RWPE2 (cell line): ENCODE data around the gene TMED3.

Source experiments
- ATAC-seq: fragments of 200-7000 bp; cut with Tn5 transposase; 3 replicates; pipeline ENCODE4 v1.9.1; 2021; ENCODE audit warnings: low read depth
- DNase-seq: peaks from one replicate; pipeline ENCODE4 v3.0.0-alpha.2; 2020; ENCODE audit warnings: low spot score
- H3K27ac ChIP-seq: fragments of 450-650 bp; 2 replicates; pipeline ENCODE4 v1.5.1; 2017; ENCODE audit warnings: mild to moderate bottlenecking; ENCODE audit not compliant: poor library complexity, severe bottlenecking
- H3K27me3 ChIP-seq: fragments of 250-450 bp; sonication (Bioruptor Pico); 2 replicates; pipeline ENCODE4 v1.5.1; 2021; ENCODE audit warnings: mild to moderate bottlenecking, moderate library complexity; ENCODE audit not compliant: insufficient read depth, poor library complexity, severe bottlenecking
- H3K36me3 ChIP-seq: fragments of 250-450 bp; sonication (Bioruptor Pico); 2 replicates; pipeline ENCODE4 v1.5.1; 2020; ENCODE audit warnings: low read depth, mild to moderate bottlenecking, moderate library complexity
- H3K4me1 ChIP-seq: fragments of 250-450 bp; sonication (Bioruptor Pico); 2 replicates; pipeline ENCODE4 v1.5.1; 2021; ENCODE audit warnings: mild to moderate bottlenecking, moderate library complexity; ENCODE audit not compliant: insufficient read depth, poor library complexity, severe bottlenecking
- H3K4me3 ChIP-seq: fragments of 250-450 bp; sonication (Bioruptor Pico); 2 replicates; pipeline ENCODE4 v1.5.1; 2021; ENCODE audit warnings: mild to moderate bottlenecking, moderate library complexity; ENCODE audit not compliant: severe bottlenecking
- H3K9me3 ChIP-seq: fragments of 250-450 bp; sonication (Bioruptor Pico); 2 replicates; pipeline ENCODE4 v1.5.1; 2021; ENCODE audit warnings: mild to moderate bottlenecking, moderate library complexity; ENCODE audit not compliant: severe bottlenecking
- TF ChIP-seq, protein P1 (sequence below): fragments of 450-650 bp; IDR thresholded peaks from one replicate; pipeline ENCODE4 v1.5.1; 2017; ENCODE audit warnings: mild to moderate bottlenecking, moderate library complexity; ENCODE audit not compliant: poor library complexity, severe bottlenecking

Gene TMED3

DNA sequence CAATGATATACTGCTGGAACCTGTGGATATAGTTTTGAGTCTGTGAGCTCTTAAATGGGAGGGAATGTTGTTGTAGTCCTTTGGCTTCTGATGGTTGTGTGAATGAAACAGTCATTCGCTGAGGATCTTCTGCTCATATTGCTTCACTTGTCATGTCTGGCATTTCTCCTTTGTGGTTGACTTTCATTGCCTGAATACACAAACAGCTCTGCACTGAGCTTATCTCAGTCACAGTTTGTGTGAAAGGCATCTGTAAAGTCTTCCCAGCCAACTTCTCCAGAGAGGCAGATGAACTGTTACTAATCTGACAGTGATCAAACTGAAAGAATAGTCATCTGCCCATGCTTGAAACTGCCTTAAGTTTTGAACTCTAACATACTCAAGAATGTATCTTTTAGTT, 59.8 kb downstream of the TMED3 start:
- TF ChIP-seq, protein P1, sequence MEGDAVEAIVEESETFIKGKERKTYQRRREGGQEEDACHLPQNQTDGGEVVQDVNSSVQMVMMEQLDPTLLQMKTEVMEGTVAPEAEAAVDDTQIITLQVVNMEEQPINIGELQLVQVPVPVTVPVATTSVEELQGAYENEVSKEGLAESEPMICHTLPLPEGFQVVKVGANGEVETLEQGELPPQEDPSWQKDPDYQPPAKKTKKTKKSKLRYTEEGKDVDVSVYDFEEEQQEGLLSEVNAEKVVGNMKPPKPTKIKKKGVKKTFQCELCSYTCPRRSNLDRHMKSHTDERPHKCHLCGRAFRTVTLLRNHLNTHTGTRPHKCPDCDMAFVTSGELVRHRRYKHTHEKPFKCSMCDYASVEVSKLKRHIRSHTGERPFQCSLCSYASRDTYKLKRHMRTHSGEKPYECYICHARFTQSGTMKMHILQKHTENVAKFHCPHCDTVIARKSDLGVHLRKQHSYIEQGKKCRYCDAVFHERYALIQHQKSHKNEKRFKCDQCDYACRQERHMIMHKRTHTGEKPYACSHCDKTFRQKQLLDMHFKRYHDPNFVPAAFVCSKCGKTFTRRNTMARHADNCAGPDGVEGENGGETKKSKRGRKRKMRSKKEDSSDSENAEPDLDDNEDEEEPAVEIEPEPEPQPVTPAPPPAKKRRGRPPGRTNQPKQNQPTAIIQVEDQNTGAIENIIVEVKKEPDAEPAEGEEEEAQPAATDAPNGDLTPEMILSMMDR: no peak
- H3K9me3 ChIP-seq: no peaks in the 10 kb centered on the region
- no peaks in the 10 kb centered on the region for H3K27me3 ChIP-seq
- H3K4me1 ChIP-seq: no peaks in the 10 kb centered on the region
- H3K36me3 ChIP-seq: no peaks in the 10 kb centered on the region
- no peak overlapping the region for H3K27ac ChIP-seq
- ATAC-seq (no peak), DNase-seq (no peak)
- no peak overlapping the region for H3K4me3 ChIP-seq

DNA sequence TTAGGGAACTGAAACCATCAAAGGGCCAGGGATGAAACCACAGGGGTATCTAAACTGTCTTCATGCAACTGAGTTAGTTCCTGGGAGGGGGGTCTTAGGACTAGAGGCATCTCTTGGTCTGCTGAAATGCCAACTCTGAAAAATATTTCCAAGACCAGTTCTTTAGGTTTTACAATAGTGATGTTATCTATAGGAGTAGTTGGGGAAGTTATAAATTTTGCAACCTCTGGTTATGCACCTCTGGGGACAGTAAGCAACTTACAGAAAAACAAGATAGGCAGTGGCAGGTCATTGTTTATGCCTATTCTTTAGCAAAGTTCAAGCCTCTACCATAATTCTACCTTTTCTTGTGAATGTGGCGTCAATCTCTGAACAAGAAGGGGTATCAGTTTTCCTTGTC, 60.7 kb downstream of the TMED3 start:
- ATAC-seq: no peak
- no peaks in the 10 kb centered on the region for H3K27me3 ChIP-seq
- no peak for DNase-seq
- TF ChIP-seq, protein P1: no peak
- H3K9me3 ChIP-seq: no peaks in the 10 kb centered on the region
- no peak overlapping the region for H3K27ac ChIP-seq
- H3K36me3 ChIP-seq: no peaks in the 10 kb centered on the region
- no peak overlapping the region for H3K4me3 ChIP-seq
- H3K4me1 ChIP-seq: no peaks in the 10 kb centered on the region

DNA sequence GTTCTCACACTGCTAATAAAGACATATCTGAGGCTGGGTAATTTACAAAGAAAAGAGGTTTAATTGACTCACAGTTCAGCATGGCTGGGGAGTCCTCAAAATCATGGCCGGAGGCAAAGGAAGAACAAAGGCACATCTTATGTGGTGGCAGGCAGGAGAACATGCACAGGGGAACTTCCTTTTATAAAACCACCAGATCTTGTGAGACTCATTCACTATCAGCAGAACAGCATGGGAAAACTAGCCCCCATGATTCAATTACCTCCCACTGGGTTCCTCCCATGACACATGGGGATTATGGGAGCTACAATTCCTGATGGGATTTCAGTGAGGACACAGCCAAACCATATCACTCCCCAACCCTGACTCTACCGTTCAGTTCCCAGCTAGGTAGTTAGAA, 61.5 kb downstream of the TMED3 start:
- no peak overlapping the region for H3K27ac ChIP-seq
- DNase-seq: no peak
- ATAC-seq: no peak
- H3K4me3 ChIP-seq: no peak overlapping the region
- no peaks in the 10 kb centered on the region for H3K4me1 ChIP-seq
- H3K27me3 ChIP-seq: no peaks in the 10 kb centered on the region
- H3K9me3 ChIP-seq: no peaks in the 10 kb centered on the region
- H3K36me3 ChIP-seq: no peaks in the 10 kb centered on the region
- TF ChIP-seq, protein P1: no peak
